OCI-LY7 (cell line): Measurements from ENCODE around the gene SNRPN. TPM values are rescaled to one million over a fixed set of nuclear protein-coding genes. Genes with fewer than 3 reads are reported as not detected.
"Not testable (repeated sequence)": the region's sequence is repeated elsewhere in the genome, so short reads cannot be mapped to it uniquely, and the experiment has no call there.

Experiments
- BruUV-seq: library from RNA; stranded (reverse); fragments of 400-500 nt; replicated peaks from 2 replicates; lab custom pipeline; 2021; lab: Mats Ljungman, UMichigan
- CTCF ChIA-PET: fragments of 300-600 bp; sonication (Branson Sonifier 250); formaldehyde crosslinking; loops from one replicate; lab custom pipeline; 2022; ENCODE audit warnings: antibody characterized with exemption; ENCODE audit not compliant: unreplicated experiment; lab: Charles Lee
- POLR2A ChIA-PET: fragments of 300-600 bp; sonication (Branson Sonifier 250); formaldehyde crosslinking; loops from one replicate; lab custom pipeline; 2022; ENCODE audit warnings: antibody characterized with exemption; lab: Charles Lee
- DNase-seq: peaks from one replicate; pipeline ENCODE4 v3.0.0-alpha.2; 2015; ENCODE audit warnings: low spot score
- H2AFZ ChIP-seq: fragments of 200-600 bp; sonication (generic), shearing (Covaris generic); 2 replicates; pipeline ENCODE4 v1.6.1; 2014; ENCODE audit warnings: mild to moderate bottlenecking, antibody characterized with exemption, low read length, moderate library complexity
- H3K27ac ChIP-seq: fragments of 200-600 bp; sonication (generic); 2 replicates; pipeline ENCODE4 v1.5.1; 2014; ENCODE audit warnings: mixed run types, low read depth, mild to moderate bottlenecking, moderate library complexity, low read length, inconsistent platforms; ENCODE audit not compliant: poor library complexity, severe bottlenecking
- H3K36me3 ChIP-seq: fragments of 200-600 bp; sonication (generic); 2 replicates; pipeline ENCODE4 v1.6.1; 2014; ENCODE audit warnings: mild to moderate bottlenecking, antibody characterized with exemption, low read length, moderate library complexity, mixed read lengths; ENCODE audit not compliant: insufficient read depth
- H3K4me1 ChIP-seq: fragments of 200-600 bp; sonication (generic); 2 replicates; pipeline ENCODE4 v1.5.1; 2014; ENCODE audit warnings: mild to moderate bottlenecking, low read length; ENCODE audit not compliant: insufficient read depth, poor library complexity, severe bottlenecking
- H3K4me2 ChIP-seq: fragments of 200-600 bp; sonication (generic); 2 replicates; pipeline ENCODE4 v1.6.1; 2014; ENCODE audit warnings: mild to moderate bottlenecking, low read length
- H3K4me3 ChIP-seq: fragments of 200-600 bp; sonication (generic); 2 replicates; pipeline ENCODE4 v1.5.1; 2014; ENCODE audit warnings: mild to moderate bottlenecking, low read depth, low read length; ENCODE audit not compliant: poor library complexity, severe bottlenecking
- H3K79me2 ChIP-seq: fragments of 200-600 bp; sonication (generic); 2 replicates; pipeline ENCODE4 v1.6.1; 2016; ENCODE audit warnings: low read depth, mild to moderate bottlenecking, low read length, moderate library complexity, mixed read lengths; ENCODE audit not compliant: insufficient read depth
- H3K9me2 ChIP-seq: fragments of 200-600 bp; sonication (generic); 2 replicates; pipeline ENCODE4 v1.6.1; 2016; ENCODE audit warnings: mild to moderate bottlenecking, low read length, mixed read lengths; ENCODE audit not compliant: insufficient read depth
- H3K9me3 ChIP-seq: fragments of 200-600 bp; sonication (generic); 2 replicates; pipeline ENCODE4 v1.6.1; 2014; ENCODE audit warnings: mild to moderate bottlenecking, mixed run types, low read length, mixed read lengths
- H4K20me1 ChIP-seq: fragments of 200-600 bp; sonication (generic); 2 replicates; pipeline ENCODE4 v1.6.1; 2014; ENCODE audit warnings: mild to moderate bottlenecking, antibody characterized with exemption, low read length, moderate library complexity, mixed read lengths; ENCODE audit not compliant: insufficient read depth
- EZH2phosphoT487 ChIP-seq: fragments of 200-600 bp; sonication (generic); IDR thresholded peaks from 2 replicates; pipeline ENCODE4 v1.6.1; 2018; ENCODE audit warnings: low read depth, borderline replicate concordance, mild to moderate bottlenecking, mixed run types, antibody characterized with exemption, low read length, moderate library complexity, mixed read lengths
- intact Hi-C: fragments of 100-400 bp; cut with micrococcal nuclease; formaldehyde crosslinking; loops from one replicate; pipeline ENCODE4 v1.10.0; 2022; ENCODE audit not compliant: unreplicated experiment
- total RNA-seq, 2 experiments: library from RNA; depleted of rRNA in 1 of 2; stranded (reverse); fragments of >200 nt in 1 of 2; shearing (Covaris generic) in 1 of 2; gene quantifications; 2 replicates each; pipeline ENCODE4 v1.2.3, GENCODE V29; 2014 to 2022
- TF ChIP-seq, protein P1 (sequence below): fragments of 200-600 bp; sonication (generic); conservative IDR thresholded peaks from 2 replicates; pipeline ENCODE4 v1.5.1; 2014; ENCODE audit warnings: mild to moderate bottlenecking, antibody characterized with exemption, low read length, moderate library complexity, mixed read lengths

The SNRPN gene
- total RNA-seq, 2 experiments from 2014 or later, result 26.8 TPM; not detected in 1

DNA sequence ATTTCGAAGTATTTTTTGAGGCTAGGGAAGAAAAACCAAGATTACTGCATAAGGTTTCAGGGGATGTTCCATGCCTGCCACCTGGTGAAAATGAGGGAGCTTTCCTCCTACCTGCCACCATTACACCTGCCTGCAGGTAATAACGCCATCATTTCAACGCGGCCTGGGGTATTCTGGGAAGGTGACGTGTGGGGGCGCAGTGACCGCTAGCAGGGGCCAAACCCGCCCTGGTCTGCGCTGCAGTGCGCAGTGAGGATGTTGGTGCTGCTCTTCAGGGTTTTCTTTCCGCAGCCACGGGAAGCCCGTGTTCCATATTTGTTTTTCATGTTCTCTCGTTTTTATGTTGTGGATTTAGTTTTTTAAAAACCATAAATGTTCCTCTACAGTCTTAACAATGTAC, 37.4 kb upstream of the SNRPN start:
- no peak overlapping the region for H3K4me2 ChIP-seq
- BruUV-seq, result no TSS peak
- no peak overlapping the region for H3K4me3 ChIP-seq
- H4K20me1 ChIP-seq, result no peaks in the 10 kb centered on the region
- H3K27ac ChIP-seq, result no peak overlapping the region
- ChIA-PET CTCF (no interaction called here), POLR2A (no interaction called here)
- TF ChIP-seq EZH2phosphoT487, result no peak
- TF ChIP-seq, protein P1, sequence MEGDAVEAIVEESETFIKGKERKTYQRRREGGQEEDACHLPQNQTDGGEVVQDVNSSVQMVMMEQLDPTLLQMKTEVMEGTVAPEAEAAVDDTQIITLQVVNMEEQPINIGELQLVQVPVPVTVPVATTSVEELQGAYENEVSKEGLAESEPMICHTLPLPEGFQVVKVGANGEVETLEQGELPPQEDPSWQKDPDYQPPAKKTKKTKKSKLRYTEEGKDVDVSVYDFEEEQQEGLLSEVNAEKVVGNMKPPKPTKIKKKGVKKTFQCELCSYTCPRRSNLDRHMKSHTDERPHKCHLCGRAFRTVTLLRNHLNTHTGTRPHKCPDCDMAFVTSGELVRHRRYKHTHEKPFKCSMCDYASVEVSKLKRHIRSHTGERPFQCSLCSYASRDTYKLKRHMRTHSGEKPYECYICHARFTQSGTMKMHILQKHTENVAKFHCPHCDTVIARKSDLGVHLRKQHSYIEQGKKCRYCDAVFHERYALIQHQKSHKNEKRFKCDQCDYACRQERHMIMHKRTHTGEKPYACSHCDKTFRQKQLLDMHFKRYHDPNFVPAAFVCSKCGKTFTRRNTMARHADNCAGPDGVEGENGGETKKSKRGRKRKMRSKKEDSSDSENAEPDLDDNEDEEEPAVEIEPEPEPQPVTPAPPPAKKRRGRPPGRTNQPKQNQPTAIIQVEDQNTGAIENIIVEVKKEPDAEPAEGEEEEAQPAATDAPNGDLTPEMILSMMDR, result no peak
- intact Hi-C loops, result no loop called here
- no peaks in the 10 kb centered on the region for H3K4me1 ChIP-seq
- no peaks in the 10 kb centered on the region for H3K79me2 ChIP-seq
- DNase-seq, result no peak
- H3K9me3 ChIP-seq, result peaks cover 5% of the 10 kb centered on the region; the same call in 1 of the 2 replicates
- no peaks in the 10 kb centered on the region for H3K36me3 ChIP-seq
- H2AFZ ChIP-seq, result no peak overlapping the region
- H3K9me2 ChIP-seq, result no peaks in the 10 kb centered on the region

- Histone ChIP-seq H3K4me2 (no peak overlapping the region), H3K27ac (no peak overlapping the region), H3K79me2 (no peaks in the 10 kb centered on the region), H3K4me1 (no peaks in the 10 kb centered on the region), H3K36me3 (no peaks in the 10 kb centered on the region), H4K20me1 (no peaks in the 10 kb centered on the region), H3K9me2 (no peaks in the 10 kb centered on the region), H3K4me3 (no peak overlapping the region), H2AFZ (no peak overlapping the region), H3K9me3 (peaks cover 5% of the 10 kb centered on the region; the same call in 1 of the 2 replicates)
- TF ChIP-seq, protein P1, result no peak
- TF ChIP-seq EZH2phosphoT487, result no peak
- ChIA-PET POLR2A (interaction anchor here (0.6 kb wide), 1 partner anchor 81 kb away, joined by 3 read pairs; no protein-coding TSS in a partner anchor), CTCF (no interaction called here)
- intact Hi-C loops, result no loop called here
- no peak for DNase-seq
- no TSS peak for BruUV-seq
These were observed 35.3 kb upstream of the SNRPN start for GRCh38 chr15:24919446-24919845.

DNA sequence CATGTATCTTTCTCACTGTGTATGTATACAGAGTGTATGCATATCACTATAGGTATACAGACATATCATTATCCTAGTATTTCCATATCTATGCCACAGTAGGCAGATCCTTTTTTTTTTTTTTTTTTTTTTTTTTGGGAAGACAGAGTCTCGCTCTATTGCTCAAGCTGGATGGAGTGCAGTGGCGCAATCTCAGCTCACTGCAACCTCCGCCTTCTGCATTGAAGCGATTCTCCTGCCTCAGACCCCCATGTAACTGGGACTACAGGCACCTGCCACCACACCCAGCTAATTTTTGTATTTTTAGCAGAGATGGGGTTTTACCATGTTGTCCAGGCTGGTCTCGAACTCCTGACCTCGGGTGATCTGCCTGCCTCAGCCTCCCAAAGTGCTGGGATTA, 32.0 kb upstream of the SNRPN start:
- POLR2A ChIA-PET, result interaction anchor here (0.6 kb wide), 1 partner anchor 57 kb away, joined by 4 read pairs; no protein-coding TSS in a partner anchor
- H3K36me3 ChIP-seq, intact Hi-C loops, H4K20me1 ChIP-seq, H2AFZ ChIP-seq, H3K9me2 ChIP-seq, H3K4me3 ChIP-seq, BruUV-seq, H3K9me3 ChIP-seq, H3K4me1 ChIP-seq, H3K79me2 ChIP-seq, H3K4me2 ChIP-seq, H3K27ac ChIP-seq, CTCF ChIA-PET, DNase-seq: not testable (repeated sequence)
